ENCODE data around the gene NF2. TPM values are rescaled to one million over a fixed set of nuclear protein-coding genes. Genes with fewer than 3 reads are reported as not detected.

The NF2 gene
- total RNA-seq, 1 experiment from 2014 or later: 50.9 TPM

DNA sequence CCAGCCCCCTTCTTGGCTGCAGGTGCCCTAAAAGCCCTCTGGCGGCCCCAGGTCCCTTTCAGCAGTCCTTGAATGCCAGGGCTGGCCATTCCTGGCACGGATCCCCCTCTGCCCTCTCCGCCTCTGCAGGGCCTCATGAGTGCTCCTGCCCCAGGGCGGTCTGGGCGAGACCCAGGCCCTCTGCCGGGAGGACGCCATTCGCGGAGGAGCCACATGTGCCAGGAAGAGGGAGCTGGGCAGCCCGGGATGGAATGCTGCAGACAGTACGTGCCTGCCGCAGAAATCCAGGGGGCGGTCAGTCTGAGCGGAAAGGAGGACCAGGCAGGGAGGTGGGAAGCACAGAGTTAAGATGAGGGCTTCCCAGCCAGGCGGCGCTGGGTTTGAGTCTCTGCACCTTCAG, 119.2 kb downstream of the NF2 start:
- no peak overlapping the region for H3T11ph ChIP-seq (ENCODE audit: low read length)
- H3K79me1 ChIP-seq (ENCODE audit: insufficient read depth, low read depth, low read length, poor library complexity, severe bottlenecking): no peaks in the 10 kb centered on the region
- H3K4ac ChIP-seq (ENCODE audit: low read depth, low read length): no peak overlapping the region
- no CpG with 5 or more reads among the region's 16 CpGs for WGBS (ENCODE audit: extremely low coverage, insufficient read length, low lambda C conversion rate)
- H2AK5ac ChIP-seq (ENCODE audit: insufficient read length, low read length): no peak overlapping the region
- H3K18ac ChIP-seq (ENCODE audit: insufficient read length, low read depth, low read length): no peak overlapping the region
- no peak overlapping the region for H3K27ac ChIP-seq (ENCODE audit: insufficient read length, low read depth, low read length)
- H2BK5ac ChIP-seq (ENCODE audit: insufficient read length, low read length): no peak overlapping the region
- no peaks in the 10 kb centered on the region for H3K9me3 ChIP-seq (ENCODE audit: control insufficient read depth, low read depth, low read length)
- H3K23ac ChIP-seq (ENCODE audit: insufficient read length, low read depth, low read length): no peak overlapping the region
- H3K79me2 ChIP-seq (ENCODE audit: insufficient read depth, low read length): no peaks in the 10 kb centered on the region
- no peak overlapping the region for H2BK15ac ChIP-seq (ENCODE audit: low read depth, low read length)
- no peak overlapping the region for H3K9ac ChIP-seq (ENCODE audit: extremely low read depth, insufficient read length, low read length)
- H3K4me1 ChIP-seq (ENCODE audit: insufficient read depth, low read length): no peaks in the 10 kb centered on the region
- no peak overlapping the region for H2BK120ac ChIP-seq (ENCODE audit: low read depth, low read length, poor library complexity, severe bottlenecking)
- no peaks in the 10 kb centered on the region; a peak in 1 of 7 replicates for H3K36me3 Mint-ChIP-seq (ENCODE audit: insufficient read depth in 1 of 3, low read depth in 3 of 3)
- H4K91ac ChIP-seq (ENCODE audit: insufficient read length, low read depth, low read length): no peak overlapping the region
- H3K9me3 Mint-ChIP-seq: no peaks in the 10 kb centered on the region; a peak in 1 of 5 replicates
- no peak overlapping the region for H3K4me2 ChIP-seq (ENCODE audit: insufficient read depth, insufficient read length, low read length)
- peaks cover 4% of the 10 kb centered on the region for H3K23me2 ChIP-seq (ENCODE audit: insufficient read length, low read depth, low read length, poor library complexity, severe bottlenecking)
- H3K27ac Mint-ChIP-seq: no peak overlapping the region
- H3K4me1 Mint-ChIP-seq: peaks cover 11 to 18% of the 10 kb centered on the region in 2 experiments; a peak in 3 of 4 replicates
- DNase-seq: no peak
- H4K5ac ChIP-seq (ENCODE audit: insufficient read length, low read depth, low read length): no peak overlapping the region
- H3K27me3 Mint-ChIP-seq (ENCODE audit: low read depth): peaks cover 82% of the 10 kb centered on the region
- H3K27me3 ChIP-seq (ENCODE audit: insufficient read depth, low read length): peaks cover 24% of the 10 kb centered on the region; the same call in 1 of the 2 replicates
- no peak overlapping the region for H4K8ac ChIP-seq (replicated peaks; ENCODE audit: insufficient read length, low read depth, low read length)
- H3K56ac ChIP-seq (ENCODE audit: insufficient read length, low read depth, low read length): no peak overlapping the region
- H2AFZ ChIP-seq (ENCODE audit: low read length): no peak overlapping the region
- no peak overlapping the region for H2BK20ac ChIP-seq (ENCODE audit: low read depth, low read length, poor library complexity, severe bottlenecking)
- H3K4me3 Mint-ChIP-seq: no peak overlapping the region
- no peak overlapping the region for H2BK12ac ChIP-seq (ENCODE audit: insufficient read length, low read depth, low read length)
- H4K20me1 ChIP-seq (ENCODE audit: control insufficient read depth, insufficient read depth, insufficient read length): no peaks in the 10 kb centered on the region
- TF ChIP-seq, protein P1, sequence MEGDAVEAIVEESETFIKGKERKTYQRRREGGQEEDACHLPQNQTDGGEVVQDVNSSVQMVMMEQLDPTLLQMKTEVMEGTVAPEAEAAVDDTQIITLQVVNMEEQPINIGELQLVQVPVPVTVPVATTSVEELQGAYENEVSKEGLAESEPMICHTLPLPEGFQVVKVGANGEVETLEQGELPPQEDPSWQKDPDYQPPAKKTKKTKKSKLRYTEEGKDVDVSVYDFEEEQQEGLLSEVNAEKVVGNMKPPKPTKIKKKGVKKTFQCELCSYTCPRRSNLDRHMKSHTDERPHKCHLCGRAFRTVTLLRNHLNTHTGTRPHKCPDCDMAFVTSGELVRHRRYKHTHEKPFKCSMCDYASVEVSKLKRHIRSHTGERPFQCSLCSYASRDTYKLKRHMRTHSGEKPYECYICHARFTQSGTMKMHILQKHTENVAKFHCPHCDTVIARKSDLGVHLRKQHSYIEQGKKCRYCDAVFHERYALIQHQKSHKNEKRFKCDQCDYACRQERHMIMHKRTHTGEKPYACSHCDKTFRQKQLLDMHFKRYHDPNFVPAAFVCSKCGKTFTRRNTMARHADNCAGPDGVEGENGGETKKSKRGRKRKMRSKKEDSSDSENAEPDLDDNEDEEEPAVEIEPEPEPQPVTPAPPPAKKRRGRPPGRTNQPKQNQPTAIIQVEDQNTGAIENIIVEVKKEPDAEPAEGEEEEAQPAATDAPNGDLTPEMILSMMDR (conservative IDR thresholded peaks at IDR 0.05): no peak
- H3K14ac ChIP-seq (ENCODE audit: insufficient read depth, low read length): no peak overlapping the region

Measured in H9 (cell line).